ENCODE results near the gene PARP16. TPM values are rescaled to one million over a fixed set of nuclear protein-coding genes. Genes with fewer than 3 reads are reported as not detected.

The PARP16 gene
- total and polyA plus RNA-seq, 9 of the 15 experiments (the other 6 are each of a cell fraction or from before 2014, with no cell fraction given), result 3.0 to 9.9 (median 5.8) TPM

DNA sequence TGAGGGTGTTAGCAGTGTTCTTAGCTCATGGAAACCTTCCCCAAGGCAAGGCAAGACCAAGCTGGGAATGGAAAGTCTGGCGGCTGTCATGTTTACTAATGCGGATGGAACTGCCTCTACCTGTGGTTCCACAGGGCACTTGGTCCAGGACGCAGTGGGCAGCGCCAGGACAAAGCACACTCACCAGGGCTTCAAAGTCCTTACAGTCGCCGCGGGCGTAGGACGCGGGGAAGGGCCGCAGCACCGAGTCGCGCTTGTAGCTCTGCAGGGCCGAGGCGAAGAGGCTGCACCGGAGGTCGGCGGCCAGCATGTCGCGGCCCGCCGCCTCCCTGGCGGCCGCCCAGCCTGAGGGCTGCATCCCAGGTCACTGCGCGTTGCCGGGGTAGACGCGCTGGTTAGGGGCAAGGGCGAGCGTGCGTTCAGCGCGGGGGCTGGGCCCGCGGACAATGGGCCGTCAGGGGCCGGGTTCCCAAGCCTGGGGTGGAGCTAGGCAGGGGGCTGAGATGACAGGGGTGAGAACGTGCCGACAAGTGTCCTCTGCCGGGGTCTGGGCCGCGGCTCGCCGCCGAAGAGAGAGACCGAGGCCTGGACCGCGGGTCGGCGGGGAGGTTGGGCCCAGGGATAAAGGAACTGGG, 497 bp downstream of the PARP16 start (continued):
- TF ChIP-seq, protein P1, sequence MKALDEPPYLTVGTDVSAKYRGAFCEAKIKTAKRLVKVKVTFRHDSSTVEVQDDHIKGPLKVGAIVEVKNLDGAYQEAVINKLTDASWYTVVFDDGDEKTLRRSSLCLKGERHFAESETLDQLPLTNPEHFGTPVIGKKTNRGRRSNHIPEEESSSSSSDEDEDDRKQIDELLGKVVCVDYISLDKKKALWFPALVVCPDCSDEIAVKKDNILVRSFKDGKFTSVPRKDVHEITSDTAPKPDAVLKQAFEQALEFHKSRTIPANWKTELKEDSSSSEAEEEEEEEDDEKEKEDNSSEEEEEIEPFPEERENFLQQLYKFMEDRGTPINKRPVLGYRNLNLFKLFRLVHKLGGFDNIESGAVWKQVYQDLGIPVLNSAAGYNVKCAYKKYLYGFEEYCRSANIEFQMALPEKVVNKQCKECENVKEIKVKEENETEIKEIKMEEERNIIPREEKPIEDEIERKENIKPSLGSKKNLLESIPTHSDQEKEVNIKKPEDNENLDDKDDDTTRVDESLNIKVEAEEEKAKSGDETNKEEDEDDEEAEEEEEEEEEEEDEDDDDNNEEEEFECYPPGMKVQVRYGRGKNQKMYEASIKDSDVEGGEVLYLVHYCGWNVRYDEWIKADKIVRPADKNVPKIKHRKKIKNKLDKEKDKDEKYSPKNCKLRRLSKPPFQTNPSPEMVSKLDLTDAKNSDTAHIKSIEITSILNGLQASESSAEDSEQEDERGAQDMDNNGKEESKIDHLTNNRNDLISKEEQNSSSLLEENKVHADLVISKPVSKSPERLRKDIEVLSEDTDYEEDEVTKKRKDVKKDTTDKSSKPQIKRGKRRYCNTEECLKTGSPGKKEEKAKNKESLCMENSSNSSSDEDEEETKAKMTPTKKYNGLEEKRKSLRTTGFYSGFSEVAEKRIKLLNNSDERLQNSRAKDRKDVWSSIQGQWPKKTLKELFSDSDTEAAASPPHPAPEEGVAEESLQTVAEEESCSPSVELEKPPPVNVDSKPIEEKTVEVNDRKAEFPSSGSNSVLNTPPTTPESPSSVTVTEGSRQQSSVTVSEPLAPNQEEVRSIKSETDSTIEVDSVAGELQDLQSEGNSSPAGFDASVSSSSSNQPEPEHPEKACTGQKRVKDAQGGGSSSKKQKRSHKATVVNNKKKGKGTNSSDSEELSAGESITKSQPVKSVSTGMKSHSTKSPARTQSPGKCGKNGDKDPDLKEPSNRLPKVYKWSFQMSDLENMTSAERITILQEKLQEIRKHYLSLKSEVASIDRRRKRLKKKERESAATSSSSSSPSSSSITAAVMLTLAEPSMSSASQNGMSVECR (CRISPR knock-in tag; IDR thresholded peaks at IDR 0.05), result peak; percentile 52; the same call in 1 of the 2 replicates

GRCh38 chr15:65285291-65286068, 1.2 kb downstream of the PARP16 start:
- Histone ChIP-seq H3K9me1 (ENCODE audit: control insufficient read depth, insufficient read depth, low read length) (no peaks in the 10 kb centered on the region), H3K27me3 (ENCODE audit: control insufficient read depth in 2 of 2, insufficient read depth in 2 of 2, low read length in 2 of 2) (no peaks in the 10 kb centered on the region), H3K4me2 (ENCODE audit: insufficient read depth, low read length) (peak overlapping the region; percentile 85), H4K20me1 (replicated peaks; ENCODE audit: control insufficient read depth, insufficient read depth, low read length) (no peaks in the 10 kb centered on the region), H3K4me1 (replicated peaks in 1 of 2; ENCODE audit: control insufficient read depth in 2 of 2, insufficient read depth in 2 of 2, low read length in 2 of 2) (peaks cover 10 to 17% of the 10 kb centered on the region in 2 experiments; a peak in 4 of 5 replicates), H3K36me3 (ENCODE audit: control insufficient read depth, insufficient read depth, low read length) (no peaks in the 10 kb centered on the region), H3K27ac (ENCODE audit: extremely low read depth, low read depth, low read length) (peak overlapping the region; percentile 68; the same call in 2 of the 3 replicates), H3K4me3 (peak overlapping the region; percentile 53), H3K9me3 (replicated peaks; ENCODE audit: control insufficient read depth, insufficient read depth, low read depth, low read length) (no peaks in the 10 kb centered on the region), H2AFZ (ENCODE audit: low read depth, low read length) (peak overlapping the region; percentile 95), H3K9ac (ENCODE audit: insufficient read depth in 1 of 2, low read depth in 2 of 2, low read length in 2 of 2) (peak overlapping the region; percentile 55 to 97), H3K79me2 (ENCODE audit: control insufficient read depth, insufficient read depth, low read length) (peaks cover 4% of the 10 kb centered on the region; the same call in 1 of the 3 replicates)
- TSS peak; percentile 46 for BruUV-seq (replicated peaks)
- WGBS (ENCODE audit: insufficient coverage, low coverage, missing lambda C conversion rate), result 51% methylated on average over 7 of the region's 10 CpGs
- in situ Hi-C loops (cut with MboI) (no loop called here), intact Hi-C loops (cut with micrococcal nuclease) (no loop called here)
- ChIA-PET POLR2A (interaction anchor here (0.6 to 8.4 kb wide), 11 partner anchors 8 to 392 kb away, joined by 3 to 91 read pairs (median 5); partner anchors contain the start of genes CLPX, RNU5A-1 and RNU5B-1), CTCF (ENCODE audit: low intra/inter-chr PET ratio) (no interaction called here)
- ATAC-seq (no peak), DNase-seq (ENCODE audit: extremely low read depth in 1 of 4, low spot score in 3 of 4) (peak in 1 of 4 experiments; percentile 3), FAIRE-seq (peak; percentile 61)
- TF ChIP-seq RBM22 (IDR thresholded peaks at IDR 0.05; ENCODE audit: low read depth, low read length, poor library complexity, severe bottlenecking) (no peak), ZFPM2 (CRISPR knock-in tag; IDR thresholded peaks at IDR 0.05) (no peak), ZNF398 (CRISPR knock-in tag; IDR thresholded peaks at IDR 0.05) (no peak), TFAM (CRISPR knock-in tag; conservative IDR thresholded peaks at IDR 0.05) (no peak), MEIS2 (IDR thresholded peaks at IDR 0.05; ENCODE audit: partially characterized antibody) (peak; percentile 44), KAT2B (IDR thresholded peaks at IDR 0.05; ENCODE audit: low read depth, low read length) (no peak)
- TF ChIP-seq, protein P2, sequence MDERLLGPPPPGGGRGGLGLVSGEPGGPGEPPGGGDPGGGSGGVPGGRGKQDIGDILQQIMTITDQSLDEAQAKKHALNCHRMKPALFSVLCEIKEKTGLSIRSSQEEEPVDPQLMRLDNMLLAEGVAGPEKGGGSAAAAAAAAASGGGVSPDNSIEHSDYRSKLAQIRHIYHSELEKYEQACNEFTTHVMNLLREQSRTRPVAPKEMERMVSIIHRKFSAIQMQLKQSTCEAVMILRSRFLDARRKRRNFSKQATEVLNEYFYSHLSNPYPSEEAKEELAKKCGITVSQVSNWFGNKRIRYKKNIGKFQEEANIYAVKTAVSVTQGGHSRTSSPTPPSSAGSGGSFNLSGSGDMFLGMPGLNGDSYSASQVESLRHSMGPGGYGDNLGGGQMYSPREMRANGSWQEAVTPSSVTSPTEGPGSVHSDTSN (CRISPR knock-in tag; IDR thresholded peaks at IDR 0.05; ENCODE audit: low read depth), result no peak
- TF ChIP-seq, protein P2 (tag; conservative IDR thresholded peaks at IDR 0.05; ENCODE audit: low read depth), result peak; percentile 57

All from K562 (cell line).